Neural progenitor cell (in vitro differentiated cells): ENCODE results near the gene DLG2. TPM values are rescaled to one million over a fixed set of nuclear protein-coding genes. Genes with fewer than 3 reads are reported as not detected.
A peak's percentile ranks its signal among the peaks of the same experiment; 100 is the strongest.

Experiments used
- DNase-seq: peaks from one replicate; pipeline ENCODE4 v3.0.0-alpha.2; 2016; ENCODE audit warnings: low spot score
- H2AFZ ChIP-seq: fragments of 200-600 bp; sonication (generic); replicated peaks from 2 replicates; pipeline ENCODE4 v1.6.1; 2016; ENCODE audit warnings: antibody characterized with exemption
- H3F3A ChIP-seq: fragments of 200-600 bp; sonication (generic); 2 replicates; pipeline ENCODE4 v1.6.1; 2016; ENCODE audit warnings: antibody characterized with exemption, low read depth
- H3K27ac ChIP-seq: fragments of 200-600 bp; sonication (generic); 2 replicates; pipeline ENCODE4 v1.5.1; 2016; ENCODE audit warnings: mild to moderate bottlenecking
- H3K27me3 ChIP-seq: fragments of 200-600 bp; sonication (generic); 2 replicates; pipeline ENCODE4 v1.6.1; 2016; ENCODE audit warnings: mild to moderate bottlenecking, moderate library complexity
- H3K36me3 ChIP-seq: fragments of 200-600 bp; sonication (generic); 2 replicates; pipeline ENCODE4 v1.5.1; 2016
- H3K4me1 ChIP-seq: fragments of 200-600 bp; sonication (generic); 2 replicates; pipeline ENCODE4 v1.6.1; 2016; ENCODE audit warnings: mixed run types
- H3K4me2 ChIP-seq: fragments of 200-600 bp; sonication (generic); 2 replicates; pipeline ENCODE4 v1.6.1; 2016
- H3K4me3 ChIP-seq: fragments of 200-600 bp; sonication (generic); 2 replicates; pipeline ENCODE4 v1.5.1; 2016
- H3K79me2 ChIP-seq: fragments of 200-600 bp; sonication (generic); 2 replicates; pipeline ENCODE4 v1.6.1; 2016; ENCODE audit warnings: low read depth
- H3K9ac ChIP-seq: fragments of 200-600 bp; sonication (generic); 2 replicates; pipeline ENCODE4 v1.6.1; 2016
- H3K9me3 ChIP-seq: fragments of 200-600 bp; sonication (generic); 2 replicates; pipeline ENCODE4 v1.5.1; 2016; ENCODE audit warnings: low read depth
- H4K20me1 ChIP-seq: fragments of 200-600 bp; sonication (generic); 2 replicates; pipeline ENCODE4 v1.6.1; 2016; ENCODE audit warnings: low read depth
- H3K27ac Mint-ChIP-seq: 3 replicates; pipeline ENCODE4 v1.8.0; 2021; ENCODE audit warnings: mixed read lengths
- H3K27me3 Mint-ChIP-seq: 2 replicates; pipeline ENCODE4 v1.8.0; 2022; ENCODE audit warnings: low read depth, mild to moderate bottlenecking, inconsistent platforms, moderate library complexity, mixed read lengths; ENCODE audit not compliant: insufficient read depth
- H3K36me3 Mint-ChIP-seq: 3 replicates; pipeline ENCODE4 v1.8.0; 2021; ENCODE audit warnings: mixed read lengths
- H3K4me1 Mint-ChIP-seq: 3 replicates; pipeline ENCODE4 v1.8.0; 2021; ENCODE audit warnings: mixed read lengths
- H3K4me3 Mint-ChIP-seq: 3 replicates; pipeline ENCODE4 v1.8.0; 2021; ENCODE audit warnings: mild to moderate bottlenecking, moderate library complexity, mixed read lengths
- H3K9me3 Mint-ChIP-seq: 3 replicates; pipeline ENCODE4 v1.8.0; 2020; ENCODE audit warnings: mixed read lengths
- EZH2 ChIP-seq: fragments of 200-600 bp; sonication (generic); IDR thresholded peaks from 2 replicates; pipeline ENCODE4 v1.6.1; 2017; ENCODE audit warnings: antibody characterized with exemption, mild to moderate bottlenecking, moderate library complexity
- EZH2phosphoT487 ChIP-seq: fragments of 200-600 bp; sonication (generic); IDR thresholded peaks from 2 replicates; pipeline ENCODE4 v1.6.1; 2017; ENCODE audit warnings: antibody characterized with exemption
- total RNA-seq: library from RNA; depleted of rRNA; stranded (reverse); fragments of >200 nt; gene quantifications from 2 replicates; pipeline ENCODE4 v1.2.3, GENCODE V29; 2015; ENCODE audit warnings: low replicate concordance
- TF ChIP-seq, protein P1 (sequence below): fragments of 200-600 bp; sonication (generic); IDR thresholded peaks from 2 replicates; pipeline ENCODE4 v1.5.1; 2017; ENCODE audit warnings: antibody characterized with exemption, mild to moderate bottlenecking

Gene DLG2
- total RNA-seq, 1 donor from 2014 or later = 7.5 TPM

DNA sequence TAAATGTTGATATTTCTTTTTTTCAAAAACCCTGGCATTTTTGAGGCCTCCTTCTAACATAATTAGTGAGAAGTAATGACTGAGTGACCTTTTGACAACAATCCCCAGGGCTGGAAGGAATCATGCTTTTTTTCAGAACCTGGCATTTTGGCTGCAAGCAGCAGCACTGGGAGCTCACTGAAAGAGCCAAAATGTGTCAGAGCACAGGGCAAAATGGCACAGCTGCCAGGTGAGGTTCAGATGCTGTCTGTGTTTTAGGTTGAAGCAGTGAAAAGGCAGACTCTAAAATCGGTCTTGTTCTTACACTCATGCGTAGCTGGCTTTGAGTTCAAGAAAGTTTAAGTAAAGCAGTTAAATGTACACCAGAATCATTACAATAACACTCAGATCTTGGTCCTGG lies 1063.8 kb downstream of the DLG2 start:
- H3K9ac ChIP-seq = no peak overlapping the region
- Mint-ChIP-seq H3K36me3 (no peaks in the 10 kb centered on the region), H3K27ac (no peak overlapping the region), H3K9me3 (no peaks in the 10 kb centered on the region), H3K4me1 (no peaks in the 10 kb centered on the region), H3K27me3 (peaks cover 3% of the 10 kb centered on the region), H3K4me3 (no peak overlapping the region)
- no peak for DNase-seq
- no peaks in the 10 kb centered on the region for H3K9me3 ChIP-seq
- TF ChIP-seq, protein P1, sequence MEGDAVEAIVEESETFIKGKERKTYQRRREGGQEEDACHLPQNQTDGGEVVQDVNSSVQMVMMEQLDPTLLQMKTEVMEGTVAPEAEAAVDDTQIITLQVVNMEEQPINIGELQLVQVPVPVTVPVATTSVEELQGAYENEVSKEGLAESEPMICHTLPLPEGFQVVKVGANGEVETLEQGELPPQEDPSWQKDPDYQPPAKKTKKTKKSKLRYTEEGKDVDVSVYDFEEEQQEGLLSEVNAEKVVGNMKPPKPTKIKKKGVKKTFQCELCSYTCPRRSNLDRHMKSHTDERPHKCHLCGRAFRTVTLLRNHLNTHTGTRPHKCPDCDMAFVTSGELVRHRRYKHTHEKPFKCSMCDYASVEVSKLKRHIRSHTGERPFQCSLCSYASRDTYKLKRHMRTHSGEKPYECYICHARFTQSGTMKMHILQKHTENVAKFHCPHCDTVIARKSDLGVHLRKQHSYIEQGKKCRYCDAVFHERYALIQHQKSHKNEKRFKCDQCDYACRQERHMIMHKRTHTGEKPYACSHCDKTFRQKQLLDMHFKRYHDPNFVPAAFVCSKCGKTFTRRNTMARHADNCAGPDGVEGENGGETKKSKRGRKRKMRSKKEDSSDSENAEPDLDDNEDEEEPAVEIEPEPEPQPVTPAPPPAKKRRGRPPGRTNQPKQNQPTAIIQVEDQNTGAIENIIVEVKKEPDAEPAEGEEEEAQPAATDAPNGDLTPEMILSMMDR = no peak
- TF ChIP-seq EZH2 (no peak), EZH2phosphoT487 (no peak)
- no peak overlapping the region for H3K4me3 ChIP-seq
- no peak overlapping the region for H2AFZ ChIP-seq
- H3K27ac ChIP-seq = no peak overlapping the region
- H3F3A ChIP-seq = no peaks in the 10 kb centered on the region
- no peaks in the 10 kb centered on the region for H4K20me1 ChIP-seq
- no peaks in the 10 kb centered on the region for H3K79me2 ChIP-seq
- no peaks in the 10 kb centered on the region for H3K36me3 ChIP-seq
- no peaks in the 10 kb centered on the region for H3K27me3 ChIP-seq
- H3K4me1 ChIP-seq = no peaks in the 10 kb centered on the region
- no peak overlapping the region for H3K4me2 ChIP-seq

DNA sequence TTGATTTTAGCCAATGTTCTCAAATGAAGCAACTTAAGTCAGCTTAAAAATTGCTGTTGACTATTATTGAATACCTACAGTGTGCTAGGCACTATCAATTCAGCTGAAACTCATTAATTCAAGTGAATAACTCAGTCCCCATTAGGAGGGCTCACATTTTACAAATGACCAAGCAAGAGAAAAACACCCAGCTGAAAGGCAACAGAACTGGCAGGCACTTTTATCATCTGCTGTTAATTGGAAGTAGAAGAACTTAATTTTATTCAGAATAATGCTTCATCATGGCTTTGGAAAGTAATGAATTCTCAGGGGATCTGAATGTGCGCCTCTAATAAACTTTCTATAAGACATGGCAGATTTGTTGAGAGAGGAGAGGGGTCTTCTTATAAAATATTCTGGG lies 1066.9 kb downstream of the DLG2 start:
- H3K4me3 Mint-ChIP-seq = no peak overlapping the region
- Histone ChIP-seq H3F3A (no peaks in the 10 kb centered on the region), H3K9me3 (no peaks in the 10 kb centered on the region), H4K20me1 (no peaks in the 10 kb centered on the region), H3K4me2 (no peak overlapping the region), H2AFZ (no peak overlapping the region), H3K9ac (no peak overlapping the region), H3K27ac (no peak overlapping the region), H3K27me3 (no peaks in the 10 kb centered on the region), H3K79me2 (no peaks in the 10 kb centered on the region), H3K4me1 (no peaks in the 10 kb centered on the region), H3K36me3 (no peaks in the 10 kb centered on the region), H3K4me3 (no peak overlapping the region)
- TF ChIP-seq, protein P1 = no peak
- TF ChIP-seq EZH2 = no peak
- TF ChIP-seq EZH2phosphoT487 = no peak
- no peaks in the 10 kb centered on the region for H3K9me3 Mint-ChIP-seq
- H3K27ac Mint-ChIP-seq = no peak overlapping the region
- peaks cover 3% of the 10 kb centered on the region for H3K27me3 Mint-ChIP-seq
- no peak for DNase-seq
- H3K36me3 Mint-ChIP-seq = no peaks in the 10 kb centered on the region
- H3K4me1 Mint-ChIP-seq = no peaks in the 10 kb centered on the region

GRCh38 chr11:84558085-84558905 lies 1068.8 kb downstream of the DLG2 start:
- no peak overlapping the region for H3K4me2 ChIP-seq
- H3K4me3 ChIP-seq = no peak overlapping the region
- H3K4me1 Mint-ChIP-seq = no peaks in the 10 kb centered on the region
- peak; percentile 61 for DNase-seq
- no peak overlapping the region for H3K4me3 Mint-ChIP-seq
- H4K20me1 ChIP-seq = no peaks in the 10 kb centered on the region
- TF ChIP-seq, protein P1 = peak; percentile 92
- no peak for TF ChIP-seq EZH2
- no peak overlapping the region for H2AFZ ChIP-seq
- no peak overlapping the region for H3K27ac Mint-ChIP-seq
- H3K9me3 ChIP-seq = no peaks in the 10 kb centered on the region
- no peaks in the 10 kb centered on the region for H3F3A ChIP-seq
- peaks cover 3% of the 10 kb centered on the region for H3K27me3 Mint-ChIP-seq
- H3K27me3 ChIP-seq = no peaks in the 10 kb centered on the region
- H3K9me3 Mint-ChIP-seq = no peaks in the 10 kb centered on the region
- no peaks in the 10 kb centered on the region for H3K79me2 ChIP-seq
- H3K36me3 ChIP-seq = no peaks in the 10 kb centered on the region
- H3K4me1 ChIP-seq = no peaks in the 10 kb centered on the region
- no peak overlapping the region for H3K9ac ChIP-seq
- H3K36me3 Mint-ChIP-seq = no peaks in the 10 kb centered on the region
- H3K27ac ChIP-seq = no peak overlapping the region
